Uterus (tissue), 4 donors: Measurements from ENCODE around the gene ANAPC4. TPM values are rescaled to one million over a fixed set of nuclear protein-coding genes. Genes with fewer than 3 reads are reported as not detected.

ENCODE experiments used
- DNase-seq, 2 donors: peaks; one replicate each; pipeline ENCODE4 v3.0.0-alpha.2; 2019 to 2020
- H3K27ac ChIP-seq, 2 donors: fragments of 200-600 bp; sonication (generic); 1 replicate in 1 of 2; 2 replicates in 1 of 2; pipeline ENCODE4 v1.5.1; 2016 to 2018
- H3K27me3 ChIP-seq, 2 donors: fragments of 200-600 bp; sonication (generic); one replicate each; pipeline ENCODE4 v1.5.1; 2018 to 2019; ENCODE audit warnings: control low read depth in 1 of 2
- H3K36me3 ChIP-seq, 2 donors: fragments of 200-600 bp; sonication (generic); one replicate each; pipeline ENCODE4 v1.5.1; 2019; ENCODE audit warnings: control low read depth in 1 of 2
- H3K4me1 ChIP-seq, 2 donors: fragments of 200-600 bp; sonication (generic); one replicate each; pipeline ENCODE4 v1.5.1; 2018 to 2019; ENCODE audit warnings: control low read depth in 1 of 2
- H3K4me3 ChIP-seq, 2 donors: fragments of 200-600 bp; sonication (generic); 1 replicate in 1 of 2; 2 replicates in 1 of 2; pipeline ENCODE4 v1.5.1; 2018 to 2019; ENCODE audit warnings: mild to moderate bottlenecking in 1 of 2
- H3K9me3 ChIP-seq, 2 donors: fragments of 200-600 bp; sonication (generic); one replicate each; pipeline ENCODE4 v1.5.1; 2019; ENCODE audit warnings: control low read depth in 1 of 2
- CTCF ChIP-seq, 4 experiments: fragments of 200-600 bp in 2 of 4; fragments of 450-650 bp in 2 of 4; sonication (generic) in 2 of 4; IDR thresholded peaks; one replicate each; pipeline ENCODE4 v1.5.1; 2016 to 2019; ENCODE audit warnings: antibody characterized with exemption in 4 of 4, mild to moderate bottlenecking in 2 of 4, moderate library complexity in 1 of 4
- POLR2A ChIP-seq, 2 donors: fragments of 450-650 bp; IDR thresholded peaks; one replicate each; pipeline ENCODE4 v1.6.1; 2016; ENCODE audit warnings: antibody characterized with exemption in 2 of 2, mild to moderate bottlenecking in 1 of 2, moderate library complexity in 1 of 2
- intact Hi-C: fragments of 100-400 bp; cut with DNase I; formaldehyde crosslinking; loops from one replicate; pipeline ENCODE4 v1.15.1; 2023; ENCODE audit warnings: low total_unique reads
- total RNA-seq, 4 donors: library from RNA; depleted of rRNA in 3 of 4; stranded (reverse); fragments of >200 nt in 3 of 4; gene quantifications; one replicate each; pipeline versions ENCODE4 v1.1.0 to v1.2.4, GENCODE V29; 2014 to 2023
- donor health status: DM: yes; HTN: yes; CAD: no.

The ANAPC4 gene
- total RNA-seq, 4 donors from 2014 or later, result 40.0 to 70.5 (median 55.5) TPM

GRCh38 chr4:25430630-25431029 lies 53.6 kb downstream of the ANAPC4 start:
- H3K27ac ChIP-seq, result no peak overlapping the region
- H3K27me3 ChIP-seq, result no peaks in the 10 kb centered on the region
- H3K9me3 ChIP-seq, result no peaks in the 10 kb centered on the region
- H3K4me1 ChIP-seq, result no peaks in the 10 kb centered on the region
- intact Hi-C loops, result no loop called here
- DNase-seq, result no peak
- H3K36me3 ChIP-seq, result no peaks in the 10 kb centered on the region
- no peak for TF ChIP-seq POLR2A (IDR thresholded peaks at IDR 0.05)
- no peak for TF ChIP-seq CTCF (IDR thresholded peaks at IDR 0.05)
- no peak overlapping the region for H3K4me3 ChIP-seq

- no peaks in the 10 kb centered on the region for H3K9me3 ChIP-seq
- no peak overlapping the region for H3K4me3 ChIP-seq
- TF ChIP-seq CTCF (IDR thresholded peaks at IDR 0.05) (no peak), POLR2A (IDR thresholded peaks at IDR 0.05) (no peak)
- no peaks in the 10 kb centered on the region for H3K36me3 ChIP-seq
- no peaks in the 10 kb centered on the region for H3K27me3 ChIP-seq
- intact Hi-C loops, result no loop called here
- H3K27ac ChIP-seq, result no peak overlapping the region
- no peak for DNase-seq
- H3K4me1 ChIP-seq, result no peaks in the 10 kb centered on the region
Measured at GRCh38 chr4:25433966-25434827, 57.1 kb downstream of the ANAPC4 start.

- peaks cover 5 to 7% of the 10 kb centered on the region in 2 donors for H3K4me1 ChIP-seq
- H3K27me3 ChIP-seq, result no peaks in the 10 kb centered on the region
- no peak for TF ChIP-seq CTCF (IDR thresholded peaks at IDR 0.05)
- H3K27ac ChIP-seq, result no peak overlapping the region
- H3K36me3 ChIP-seq, result no peaks in the 10 kb centered on the region
- intact Hi-C loops, result no loop called here
- H3K9me3 ChIP-seq, result no peaks in the 10 kb centered on the region
- no peak overlapping the region for H3K4me3 ChIP-seq
- no peak for DNase-seq
Measured at GRCh38 chr4:25437926-25438325, 60.9 kb downstream of the ANAPC4 start.

GRCh38 chr4:25439918-25440477 lies 62.9 kb downstream of the ANAPC4 start:
- peak; percentile 48 to 74 (median 60) for TF ChIP-seq CTCF (IDR thresholded peaks at IDR 0.05)
- no peak for TF ChIP-seq POLR2A (IDR thresholded peaks at IDR 0.05)
- peak overlapping the region; percentile 52 to 61 for H3K27ac ChIP-seq
- H3K27me3 ChIP-seq, result no peaks in the 10 kb centered on the region
- H3K9me3 ChIP-seq, result no peaks in the 10 kb centered on the region
- intact Hi-C loops, result no loop called here
- H3K4me3 ChIP-seq, result no peak overlapping the region
- no peaks in the 10 kb centered on the region for H3K36me3 ChIP-seq
- DNase-seq, result peak in 1 of 2 donors; percentile 50
- peaks cover 5 to 7% of the 10 kb centered on the region in 2 donors for H3K4me1 ChIP-seq

- no peak overlapping the region for H3K4me3 ChIP-seq
- no peaks in the 10 kb centered on the region for H3K9me3 ChIP-seq
- H3K36me3 ChIP-seq, result no peaks in the 10 kb centered on the region
- TF ChIP-seq CTCF (IDR thresholded peaks at IDR 0.05) (no peak), POLR2A (IDR thresholded peaks at IDR 0.05) (no peak)
- intact Hi-C loops, result no loop called here
- peak overlapping the region; percentile 52 to 61 for H3K27ac ChIP-seq
- H3K27me3 ChIP-seq, result no peaks in the 10 kb centered on the region
- peaks cover 5 to 7% of the 10 kb centered on the region in 2 donors for H3K4me1 ChIP-seq
- peak; percentile 24 to 48 for DNase-seq
Measured at GRCh38 chr4:25440478-25441030, 63.5 kb downstream of the ANAPC4 start.
